PFSK-1 (cell line): ENCODE data around the gene FGFBP3.

Experiments used
- POLR2AphosphoS5 ChIP-seq: IDR thresholded peaks from 2 replicates; pipeline ENCODE4 v1.6.1; 2012; ENCODE audit warnings: low read depth, mild to moderate bottlenecking, control low read depth, low read length, moderate library complexity
- SIN3A ChIP-seq: IDR thresholded peaks from 2 replicates; pipeline ENCODE4 v1.6.1; 2012; ENCODE audit warnings: mild to moderate bottlenecking, low read length, moderate library complexity, borderline replicate concordance; ENCODE audit not compliant: insufficient read depth
- TAF1 ChIP-seq: IDR thresholded peaks from 2 replicates; pipeline ENCODE4 v1.6.1; 2012; ENCODE audit warnings: low read length, control low read depth, borderline replicate concordance; ENCODE audit not compliant: insufficient read depth
- TF ChIP-seq, protein P1 (sequence below), 2 experiments: IDR thresholded peaks; 2 replicates each; pipeline versions ENCODE4 v1.6.1 to v1.8.0; 2011 to 2012; ENCODE audit warnings: low read depth in 2 of 2, low read length in 2 of 2, control low read depth in 1 of 2, inconsistent platforms in 1 of 2, mild to moderate bottlenecking in 1 of 2, moderate library complexity in 1 of 2; ENCODE audit not compliant: insufficient read depth in 1 of 2

DNA sequence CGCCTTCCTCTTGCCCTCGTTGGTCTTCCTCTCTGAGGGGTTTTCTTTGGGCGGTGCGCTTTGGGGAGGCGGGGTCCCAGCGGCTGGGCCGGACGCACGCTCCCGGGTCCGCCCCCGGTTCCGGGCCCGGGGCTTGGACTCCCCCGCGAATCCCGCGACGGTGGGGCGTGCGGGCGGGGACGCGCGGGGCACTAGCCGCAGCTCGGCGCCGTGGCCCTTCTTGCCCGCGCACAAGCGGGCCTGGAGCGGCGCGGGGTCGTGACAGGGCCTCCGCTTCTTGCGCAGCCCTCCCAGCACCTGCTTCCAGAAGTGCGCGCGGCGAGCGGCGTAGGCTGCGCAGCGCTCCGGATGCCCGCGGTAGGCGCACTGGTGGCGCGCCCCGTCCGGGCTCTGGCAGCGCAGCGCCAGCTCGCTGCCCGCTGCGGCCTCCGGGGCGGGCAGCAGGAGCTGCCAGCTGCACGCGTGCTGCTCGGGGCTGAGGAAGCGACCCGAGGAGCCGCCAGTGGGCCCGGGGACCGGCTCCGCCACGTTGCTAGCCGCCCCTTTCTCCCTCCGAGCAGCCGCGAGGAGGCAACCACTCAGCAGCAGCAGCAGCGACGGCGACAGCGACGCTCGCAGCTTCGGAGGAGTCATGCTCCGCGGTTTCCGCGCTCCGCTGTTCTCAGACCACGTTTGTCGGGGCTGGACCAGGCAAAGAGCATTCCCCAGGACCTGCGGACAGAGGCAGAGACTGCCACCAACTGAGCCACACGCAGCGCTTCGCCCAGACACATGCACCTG is 759 bp downstream of the FGFBP3 start:
- TF ChIP-seq, protein P1, sequence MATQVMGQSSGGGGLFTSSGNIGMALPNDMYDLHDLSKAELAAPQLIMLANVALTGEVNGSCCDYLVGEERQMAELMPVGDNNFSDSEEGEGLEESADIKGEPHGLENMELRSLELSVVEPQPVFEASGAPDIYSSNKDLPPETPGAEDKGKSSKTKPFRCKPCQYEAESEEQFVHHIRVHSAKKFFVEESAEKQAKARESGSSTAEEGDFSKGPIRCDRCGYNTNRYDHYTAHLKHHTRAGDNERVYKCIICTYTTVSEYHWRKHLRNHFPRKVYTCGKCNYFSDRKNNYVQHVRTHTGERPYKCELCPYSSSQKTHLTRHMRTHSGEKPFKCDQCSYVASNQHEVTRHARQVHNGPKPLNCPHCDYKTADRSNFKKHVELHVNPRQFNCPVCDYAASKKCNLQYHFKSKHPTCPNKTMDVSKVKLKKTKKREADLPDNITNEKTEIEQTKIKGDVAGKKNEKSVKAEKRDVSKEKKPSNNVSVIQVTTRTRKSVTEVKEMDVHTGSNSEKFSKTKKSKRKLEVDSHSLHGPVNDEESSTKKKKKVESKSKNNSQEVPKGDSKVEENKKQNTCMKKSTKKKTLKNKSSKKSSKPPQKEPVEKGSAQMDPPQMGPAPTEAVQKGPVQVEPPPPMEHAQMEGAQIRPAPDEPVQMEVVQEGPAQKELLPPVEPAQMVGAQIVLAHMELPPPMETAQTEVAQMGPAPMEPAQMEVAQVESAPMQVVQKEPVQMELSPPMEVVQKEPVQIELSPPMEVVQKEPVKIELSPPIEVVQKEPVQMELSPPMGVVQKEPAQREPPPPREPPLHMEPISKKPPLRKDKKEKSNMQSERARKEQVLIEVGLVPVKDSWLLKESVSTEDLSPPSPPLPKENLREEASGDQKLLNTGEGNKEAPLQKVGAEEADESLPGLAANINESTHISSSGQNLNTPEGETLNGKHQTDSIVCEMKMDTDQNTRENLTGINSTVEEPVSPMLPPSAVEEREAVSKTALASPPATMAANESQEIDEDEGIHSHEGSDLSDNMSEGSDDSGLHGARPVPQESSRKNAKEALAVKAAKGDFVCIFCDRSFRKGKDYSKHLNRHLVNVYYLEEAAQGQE (IDR thresholded peaks at IDR 0.05; ENCODE audit: insufficient read depth in 1 of 2, low read depth in 2 of 2, low read length in 2 of 2): peak in 1 of 2 experiments; percentile 30; a peak in 1 of 4 replicates
- TF ChIP-seq SIN3A (no peak), TAF1 (peak; percentile 80; the same call in 1 of the 2 replicates), POLR2AphosphoS5 (no peak; the same call in 1 of the 2 replicates)
